HG02852 (cell line): ENCODE data around the gene MEPCE.

Experiments used
- ATAC-seq: cut with Tn5 transposase; IDR thresholded peaks from one replicate; pipeline ENCODE4 v1.9.1; 2021; ENCODE audit warnings: mild to moderate bottlenecking, moderate library complexity; ENCODE audit not compliant: unreplicated experiment

MEPCE gene

DNA sequence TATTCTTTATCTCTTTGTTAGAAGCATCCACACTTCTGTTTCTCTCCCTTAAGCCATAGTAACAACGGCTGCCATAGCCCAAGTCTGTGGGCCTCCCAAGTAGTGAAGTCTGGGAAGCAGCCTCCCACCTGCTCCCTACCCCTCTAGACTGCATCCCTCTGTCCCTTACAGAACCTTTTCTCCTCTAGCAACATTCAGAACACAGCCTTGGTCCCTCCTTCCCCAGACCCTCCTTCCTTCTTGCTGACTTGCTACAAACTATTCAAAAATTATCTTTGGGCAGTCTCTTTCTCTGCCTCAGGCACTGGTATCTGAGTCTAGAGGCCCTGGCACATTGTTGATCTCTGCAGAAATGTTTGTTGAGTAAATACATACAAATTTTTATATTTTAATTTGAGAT lies 51.8 kb downstream of the MEPCE start:
- ATAC-seq = no peak

DNA sequence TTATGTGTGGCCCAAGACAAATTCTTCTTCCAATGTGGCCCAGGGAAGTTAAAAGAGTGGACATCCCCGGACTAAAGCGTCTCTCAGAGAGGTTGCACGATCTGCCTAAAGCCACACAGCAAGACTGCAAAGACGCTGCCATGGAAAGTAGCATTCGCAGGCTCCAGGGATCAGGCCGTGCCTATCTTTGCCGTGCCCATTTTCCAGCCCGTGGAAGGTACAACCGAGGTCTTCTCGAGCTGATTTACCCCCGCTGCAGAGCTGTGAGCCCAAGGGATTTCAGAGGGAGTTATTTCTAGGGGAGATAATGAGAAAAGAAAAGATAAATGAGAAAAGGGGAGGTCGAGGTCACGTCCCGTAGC lies 53.1 kb downstream of the MEPCE start:
- no peak for ATAC-seq

DNA sequence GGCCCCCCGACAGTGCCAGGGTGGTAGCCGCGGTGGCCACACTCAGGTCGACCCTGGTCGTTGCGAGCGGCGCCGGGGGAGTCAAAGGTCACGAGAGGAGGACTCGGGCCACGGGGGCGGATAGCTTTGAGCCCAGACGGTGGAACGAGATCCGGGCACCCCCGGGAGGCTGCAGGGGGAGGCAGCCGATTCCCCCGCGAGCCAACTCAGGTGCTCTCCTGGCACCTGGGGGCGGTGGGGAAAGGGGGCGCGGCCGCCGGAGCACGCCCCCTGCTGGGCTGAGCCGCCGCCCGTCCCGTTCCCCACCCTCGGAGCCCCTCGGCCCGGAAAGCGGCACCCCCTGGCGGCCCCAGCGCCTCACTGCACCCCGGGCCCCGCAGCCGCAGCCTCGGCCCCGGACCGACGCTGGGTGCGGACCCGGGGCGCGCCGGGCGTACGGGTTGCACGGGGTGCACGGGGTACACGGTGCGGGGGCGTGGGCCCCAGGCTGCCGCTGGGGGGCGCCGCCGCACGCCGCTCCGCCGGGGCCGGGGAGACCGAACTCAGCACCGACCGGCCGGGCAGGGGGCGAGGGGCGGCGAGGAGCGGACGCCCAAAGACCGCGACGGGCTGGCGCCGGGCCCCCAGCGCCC lies 53.6 kb downstream of the MEPCE start:
- ATAC-seq = peak; percentile 40
